Raji (cell line): ENCODE measurements around the gene HLA-DRB1.

Source experiments
- POLR2A ChIP-seq: IDR thresholded peaks from 2 replicates; pipeline ENCODE4 v1.6.1; 2011; ENCODE audit warnings: low read depth, low read length, control low read depth; ENCODE audit not compliant: insufficient read depth

Gene HLA-DRB1

GRCh38 chr6:32581315-32582095, 8.1 kb downstream of the HLA-DRB1 start:
- no peak for TF ChIP-seq POLR2A

GRCh38 chr6:32580593-32580992, 9.1 kb downstream of the HLA-DRB1 start:
- no peak for TF ChIP-seq POLR2A

- no peak for TF ChIP-seq POLR2A
Observed at GRCh38 chr6:32578962-32579361, 10.7 kb downstream of the HLA-DRB1 start.

- no peak for TF ChIP-seq POLR2A
Observed at GRCh38 chr6:32576250-32576649, 13.4 kb downstream of the HLA-DRB1 start.

- no peak for TF ChIP-seq POLR2A
Observed at GRCh38 chr6:32570363-32570905, 19.2 kb downstream of the HLA-DRB1 start.

GRCh38 chr6:32568561-32568960, 21.1 kb downstream of the HLA-DRB1 start:
- no peak for TF ChIP-seq POLR2A

GRCh38 chr6:32566957-32567356, 22.7 kb downstream of the HLA-DRB1 start:
- TF ChIP-seq POLR2A, result no peak

GRCh38 chr6:32565511-32565910, 24.1 kb downstream of the HLA-DRB1 start:
- no peak for TF ChIP-seq POLR2A

- TF ChIP-seq POLR2A, result no peak
Observed at GRCh38 chr6:32562940-32563339, 26.7 kb downstream of the HLA-DRB1 start.

- TF ChIP-seq POLR2A, result no peak
Observed at GRCh38 chr6:32559747-32560146, 29.9 kb downstream of the HLA-DRB1 start.

- no peak for TF ChIP-seq POLR2A
Observed at GRCh38 chr6:32558426-32559057, 31.1 kb downstream of the HLA-DRB1 start.

GRCh38 chr6:32554116-32554965, 35.3 kb downstream of the HLA-DRB1 start:
- no peak for TF ChIP-seq POLR2A

- no peak for TF ChIP-seq POLR2A
Observed at GRCh38 chr6:32553037-32553742, 36.5 kb downstream of the HLA-DRB1 start.

- TF ChIP-seq POLR2A, result no peak
Observed at GRCh38 chr6:32551410-32551809, 38.2 kb downstream of the HLA-DRB1 start.

GRCh38 chr6:32539839-32540238, 49.8 kb downstream of the HLA-DRB1 start:
- no peak for TF ChIP-seq POLR2A

- TF ChIP-seq POLR2A, result peak; percentile 75
Observed at GRCh38 chr6:32529697-32530430, 59.8 kb downstream of the HLA-DRB1 start, which contains the start of gene HLA-DRB5. HLA-DRB5 (minus strand) TSS chr6:32530287; CDS start chr6:32530224, 63 bp downstream.
